HUDEP-2 (cell line): ENCODE data around the gene CTCFL.
"Not testable (repeated sequence)": the region's sequence is repeated elsewhere in the genome, so short reads cannot be mapped to it uniquely, and the experiment has no call there.

ENCODE experiments used
- DNase-seq, 76 experiments: peaks; one replicate each; lab custom pipeline; 2025; ENCODE audit not compliant: unreplicated experiment in 76 of 76; lab: John Stamatoyannopoulos, UW

CTCFL gene

DNA sequence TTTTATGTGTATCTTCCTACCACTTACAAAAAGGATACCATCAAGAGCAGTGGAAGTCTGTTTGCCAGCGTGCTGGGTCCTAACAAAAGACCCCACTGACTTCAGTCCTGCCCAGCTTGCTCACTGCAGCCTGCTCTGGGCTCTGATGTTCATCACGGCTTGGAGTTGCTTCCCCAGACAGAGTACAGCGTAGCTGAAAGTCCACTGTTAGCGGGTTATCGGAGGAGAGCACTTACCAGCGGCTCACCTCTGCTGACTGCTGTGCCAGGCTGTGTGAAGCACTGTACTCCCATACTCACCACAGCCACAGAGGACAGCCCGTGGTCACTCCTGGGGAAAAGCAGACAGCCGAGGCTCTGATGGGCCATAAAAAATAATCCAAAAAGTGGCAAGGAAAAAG is 40.2 kb downstream of the CTCFL start:
- DNase-seq = no peak

DNA sequence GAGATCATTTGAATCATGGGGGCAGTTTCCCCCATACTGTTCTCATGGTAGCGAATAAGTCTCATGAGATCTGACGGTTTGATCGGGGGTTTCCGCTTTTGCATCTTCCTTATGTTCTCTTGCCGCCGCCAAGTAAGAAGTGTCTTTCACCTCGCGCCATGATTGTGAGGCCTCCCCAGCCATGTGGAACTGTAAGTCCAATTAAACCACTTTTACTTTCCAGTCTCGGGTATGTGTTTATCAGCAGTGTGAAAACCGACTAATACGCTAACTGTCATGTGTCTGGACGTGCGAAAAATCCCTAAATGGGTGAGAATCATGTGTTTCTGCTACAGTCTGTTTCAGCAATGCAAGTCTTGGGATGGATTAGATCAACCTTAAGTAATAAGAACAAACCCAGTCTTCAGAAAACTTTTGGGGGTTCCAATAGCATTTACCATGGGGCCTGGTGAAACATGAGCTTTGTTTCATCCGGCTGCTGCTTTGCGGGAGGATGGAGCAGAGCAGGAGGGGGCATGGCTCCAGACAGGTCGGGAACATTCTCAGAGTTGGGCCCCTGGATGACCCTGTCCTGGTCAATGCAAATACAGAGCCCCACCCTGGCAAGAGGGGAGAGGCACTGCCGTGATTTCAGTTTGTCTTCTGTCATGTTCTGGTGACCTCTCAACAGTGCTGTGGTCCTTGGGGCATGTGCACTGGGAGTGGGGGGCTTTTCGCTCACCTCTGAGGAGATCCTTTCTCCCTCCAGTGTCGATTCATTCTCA is 41.5 kb downstream of the CTCFL start:
- DNase-seq = no peak

DNA sequence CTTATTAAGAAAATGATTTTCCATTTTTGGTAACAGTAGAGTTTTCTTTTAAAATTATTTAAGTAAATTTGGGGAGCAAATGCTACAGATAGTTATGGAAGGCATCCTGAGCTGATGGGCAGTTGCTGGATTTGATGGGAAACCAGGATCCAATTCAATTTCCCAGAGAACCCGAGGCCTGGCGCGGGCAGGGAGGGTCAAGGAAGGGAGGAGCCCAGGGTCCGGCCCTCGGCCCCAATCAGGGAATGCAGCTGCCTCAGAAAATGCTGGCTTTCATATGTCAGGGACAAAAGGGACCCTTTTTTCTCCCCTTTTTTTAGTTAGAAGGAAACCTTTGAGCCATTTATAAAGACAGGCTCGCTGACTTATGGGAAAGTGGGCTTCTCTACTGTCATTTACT is 42.1 kb downstream of the CTCFL start:
- no peak for DNase-seq

DNA sequence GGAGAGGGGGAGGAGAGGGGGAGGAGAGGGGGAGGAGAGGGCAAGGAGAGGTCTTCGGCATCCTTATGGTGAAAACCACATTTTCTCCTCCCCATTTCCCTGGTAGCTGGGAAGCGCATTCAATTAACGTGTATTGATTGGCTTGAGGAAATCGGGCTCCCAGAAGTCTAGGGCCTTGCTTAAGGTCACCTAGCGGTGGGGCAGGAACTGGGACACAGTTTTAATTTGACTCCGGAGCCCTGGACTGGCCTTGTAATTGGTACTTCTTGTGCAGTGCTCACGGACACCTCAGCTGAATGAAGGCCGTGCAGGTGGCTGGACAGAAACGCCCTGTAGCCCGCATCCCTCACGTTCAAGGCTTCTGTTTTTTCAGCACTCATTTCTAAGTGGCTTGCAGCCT is 42.8 kb downstream of the CTCFL start:
- no peak for DNase-seq

DNA sequence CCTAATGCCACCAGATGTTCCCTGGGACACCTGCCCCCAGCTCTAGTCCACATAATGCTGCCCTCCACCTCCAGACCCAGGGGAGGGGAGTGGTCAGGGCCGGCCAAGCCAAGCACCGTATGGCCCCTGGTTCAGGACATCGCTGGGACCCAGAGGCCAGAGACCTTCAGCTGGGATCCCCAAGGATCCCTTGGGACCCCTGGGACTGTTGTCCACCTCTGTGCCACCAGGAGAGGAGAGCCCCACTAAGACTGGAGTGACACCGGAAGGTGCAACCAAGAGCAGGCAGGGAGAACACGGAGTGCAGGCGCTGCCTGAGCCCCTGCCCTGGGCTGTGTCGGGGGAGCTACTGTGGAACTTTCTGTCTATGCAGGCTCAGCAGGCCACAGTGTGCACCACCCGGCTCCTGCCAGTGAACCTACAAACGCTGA is 43.6 kb downstream of the CTCFL start:
- no peak for DNase-seq

DNA sequence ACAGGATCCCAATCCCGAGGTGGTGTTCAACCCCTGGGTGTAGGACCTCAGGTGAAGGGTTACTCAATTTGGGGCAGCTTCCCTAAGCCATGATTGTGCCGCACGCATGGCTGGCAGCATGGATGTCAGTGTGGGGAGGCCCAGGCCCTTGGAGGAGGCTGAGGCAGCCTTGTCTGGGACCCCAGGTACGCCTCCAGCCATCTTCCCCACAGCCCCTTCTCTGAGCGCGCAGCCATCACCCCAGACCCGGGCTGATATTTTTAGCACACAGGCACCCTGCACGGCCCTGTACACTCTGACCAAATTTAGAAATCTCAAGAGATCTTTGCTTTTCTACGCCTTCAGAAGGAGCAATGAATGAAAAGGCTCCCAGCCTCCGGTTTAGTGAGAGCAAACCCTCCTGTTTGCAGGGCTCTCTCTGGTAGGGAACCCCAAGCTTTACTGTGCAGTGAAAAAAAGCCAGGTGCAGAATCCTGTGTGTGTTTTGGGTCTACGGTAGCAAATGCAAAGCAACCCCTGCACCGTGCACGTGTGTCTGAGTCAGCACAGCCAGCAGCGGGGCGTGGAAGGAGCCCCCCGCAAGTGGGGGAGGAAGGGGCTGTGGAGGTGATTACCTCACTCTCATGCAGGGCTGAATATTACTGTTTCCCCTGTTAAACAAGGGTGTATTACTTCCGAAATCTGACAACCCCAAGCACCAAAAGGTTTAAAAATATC is 44.3 kb downstream of the CTCFL start:
- DNase-seq = no peak

DNA sequence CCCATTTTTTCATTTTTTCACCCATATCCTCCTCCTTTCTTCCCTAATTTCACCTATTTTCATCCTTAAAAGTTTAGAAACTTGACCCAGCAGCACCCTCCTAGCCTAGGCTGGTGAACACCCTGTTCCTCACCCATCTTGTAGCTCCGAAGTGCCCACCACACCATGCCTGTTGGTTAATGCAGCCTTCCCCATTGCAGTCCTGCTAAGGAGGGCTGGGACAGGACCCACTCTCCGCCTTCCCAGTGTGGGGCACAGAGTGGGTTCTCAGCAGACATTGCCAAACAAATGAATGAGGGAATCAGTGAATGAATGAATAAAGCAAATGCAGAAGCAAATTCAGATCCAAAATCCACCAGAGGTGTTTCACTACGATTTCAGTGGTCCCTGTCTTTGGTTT is 45.7 kb downstream of the CTCFL start:
- DNase-seq = no peak

DNA sequence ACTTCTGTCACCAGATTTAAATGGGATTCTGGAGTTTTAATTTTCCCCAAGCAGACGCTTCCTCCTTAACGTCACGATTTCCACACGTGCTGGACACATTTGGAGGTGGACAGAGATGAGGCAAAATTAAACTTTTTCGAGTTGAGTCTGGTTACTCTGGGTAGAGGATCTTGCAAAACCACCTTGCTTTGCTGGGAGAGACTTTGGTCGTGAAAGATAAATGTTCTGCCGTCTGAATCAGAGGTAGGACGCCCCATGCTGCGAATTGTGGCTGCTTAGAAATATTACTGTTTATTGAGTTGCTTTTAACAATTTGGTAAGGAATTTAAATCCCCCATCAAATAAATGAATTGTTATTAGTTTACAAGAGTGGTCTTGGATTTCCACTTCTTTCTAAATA is 46.8 kb downstream of the CTCFL start:
- DNase-seq = no peak

DNA sequence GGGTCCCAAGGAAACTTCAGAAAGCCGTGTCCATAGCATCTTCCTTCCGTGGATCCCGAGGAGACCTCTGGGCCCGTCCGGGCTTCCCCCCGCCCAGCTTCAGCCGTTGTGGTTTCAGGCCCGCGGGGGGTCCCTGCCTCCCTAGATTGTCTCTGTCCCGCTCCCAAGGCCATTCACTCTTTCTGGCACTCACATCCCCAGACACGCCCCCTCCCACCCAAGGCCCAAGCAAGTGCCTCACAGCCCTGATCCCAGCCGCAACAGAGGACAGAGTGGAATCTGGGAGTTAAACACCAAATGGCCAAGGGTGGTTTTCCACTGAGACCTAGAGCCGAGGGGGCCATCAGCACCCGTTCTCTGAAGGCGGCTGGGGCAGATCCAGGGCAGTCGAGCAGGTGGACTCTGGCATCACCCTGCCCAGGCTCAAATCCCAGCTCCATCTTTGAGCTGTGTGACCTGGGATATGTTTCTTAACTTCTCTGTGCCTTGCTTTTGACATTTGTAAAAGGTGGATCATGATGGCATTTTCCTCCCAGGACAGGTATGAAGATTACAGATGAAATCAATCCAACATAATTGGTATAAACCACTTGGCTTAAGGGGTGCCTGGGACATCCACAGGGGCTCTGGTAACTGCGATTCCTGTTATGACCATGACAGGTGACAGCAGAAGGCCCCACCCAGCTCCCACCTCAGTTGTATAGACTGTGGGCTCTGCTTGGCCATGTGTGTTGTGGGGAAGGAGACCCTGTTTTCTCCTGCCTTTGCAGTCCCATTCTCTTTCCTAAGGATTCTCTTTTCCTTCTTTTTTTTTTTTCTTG is 48.1 kb downstream of the CTCFL start:
- no peak for DNase-seq

DNA sequence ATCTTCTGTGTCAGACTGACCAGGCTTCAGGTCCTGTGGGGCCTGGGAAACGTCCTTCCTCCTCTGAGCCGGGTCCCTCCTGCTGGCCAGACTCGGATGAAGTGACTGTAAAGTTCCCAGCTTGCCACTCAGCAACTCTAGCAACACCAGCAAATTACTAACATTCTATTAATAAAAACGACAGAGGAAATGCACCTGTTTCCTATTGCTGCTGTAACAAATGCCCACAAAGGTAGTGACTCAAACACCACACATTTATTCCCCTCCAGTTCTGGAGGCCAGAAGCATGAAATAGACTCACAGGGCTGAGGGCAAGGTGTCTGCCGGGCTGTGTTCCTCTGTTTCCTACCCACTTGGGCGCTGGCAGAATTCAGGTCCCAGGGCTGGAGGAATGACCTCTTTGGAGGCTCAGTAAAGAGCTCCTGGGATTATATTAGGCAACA is 48.8 kb downstream of the CTCFL start:
- no peak for DNase-seq

DNA sequence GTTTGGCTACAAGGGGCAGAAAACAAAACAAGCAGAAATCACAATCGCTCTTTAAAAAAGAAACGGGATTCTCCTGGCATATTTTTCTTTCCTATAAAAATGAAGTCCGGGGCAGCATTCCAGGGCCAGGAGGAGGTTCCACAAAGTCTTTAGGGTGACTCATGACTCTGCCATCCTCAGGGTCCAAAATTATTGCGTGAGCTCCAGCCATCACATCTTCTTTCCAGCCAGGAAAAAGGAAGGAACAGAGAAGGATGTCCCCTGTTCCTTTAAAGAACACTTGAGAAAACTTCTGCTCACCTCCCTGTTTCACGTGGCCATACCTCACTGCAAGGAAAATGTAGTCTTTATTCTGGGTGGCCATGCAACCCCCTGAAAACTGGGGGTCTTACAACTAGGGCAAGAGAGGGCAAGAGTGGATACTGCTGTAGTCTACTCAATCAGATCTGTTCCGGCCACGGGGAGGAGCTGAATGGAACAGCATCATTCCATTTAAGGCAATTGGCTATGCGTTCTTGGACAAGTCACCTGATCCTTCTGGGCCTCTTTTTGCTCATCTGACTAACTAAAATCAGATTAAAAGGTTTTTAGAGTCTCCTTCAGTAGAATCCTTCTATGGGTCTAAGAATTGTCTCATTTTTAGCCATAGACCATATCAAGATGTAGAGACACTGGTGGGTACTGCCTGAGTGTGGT is 49.4 kb downstream of the CTCFL start:
- DNase-seq = no peak

DNA sequence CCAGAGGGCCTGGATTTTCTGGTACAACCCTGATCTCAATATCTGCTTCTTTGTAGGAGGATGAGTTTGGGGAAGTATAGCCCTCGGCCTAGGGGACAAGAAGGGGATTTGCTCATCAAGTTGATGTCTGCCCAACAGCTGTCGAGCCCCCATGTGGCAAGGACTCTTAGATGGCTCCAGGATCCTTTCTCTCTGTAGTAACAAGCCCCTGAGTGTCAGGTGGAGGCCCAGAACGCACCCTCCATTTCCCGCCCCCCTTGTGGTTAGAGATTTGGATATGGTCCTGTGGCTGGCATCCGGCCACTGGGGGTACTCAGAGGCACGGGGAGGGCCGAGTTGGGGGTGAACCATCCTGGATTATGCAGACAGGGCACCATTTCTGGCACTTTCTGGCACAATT is 50.1 kb downstream of the CTCFL start:
- DNase-seq = no peak

DNA sequence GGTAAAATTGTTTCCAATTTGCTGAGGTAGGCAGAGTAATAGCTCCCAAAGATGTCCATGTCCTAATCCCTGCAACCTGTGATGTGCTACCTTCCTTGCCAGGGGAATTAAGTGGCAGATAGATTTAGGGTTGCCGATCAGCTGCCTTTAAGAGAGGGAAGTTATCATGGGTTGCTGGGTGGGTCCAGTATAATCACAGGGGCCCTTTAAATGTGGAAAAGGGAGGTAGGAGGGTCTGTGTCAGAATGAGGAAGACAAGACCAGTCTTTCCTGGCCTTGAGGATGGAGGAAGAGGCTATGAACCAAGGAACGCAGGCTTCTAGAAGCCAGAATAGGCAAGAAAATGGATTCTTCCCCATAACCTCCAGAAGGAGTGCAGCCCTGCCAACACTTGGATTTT is 50.7 kb downstream of the CTCFL start:
- no peak for DNase-seq

DNA sequence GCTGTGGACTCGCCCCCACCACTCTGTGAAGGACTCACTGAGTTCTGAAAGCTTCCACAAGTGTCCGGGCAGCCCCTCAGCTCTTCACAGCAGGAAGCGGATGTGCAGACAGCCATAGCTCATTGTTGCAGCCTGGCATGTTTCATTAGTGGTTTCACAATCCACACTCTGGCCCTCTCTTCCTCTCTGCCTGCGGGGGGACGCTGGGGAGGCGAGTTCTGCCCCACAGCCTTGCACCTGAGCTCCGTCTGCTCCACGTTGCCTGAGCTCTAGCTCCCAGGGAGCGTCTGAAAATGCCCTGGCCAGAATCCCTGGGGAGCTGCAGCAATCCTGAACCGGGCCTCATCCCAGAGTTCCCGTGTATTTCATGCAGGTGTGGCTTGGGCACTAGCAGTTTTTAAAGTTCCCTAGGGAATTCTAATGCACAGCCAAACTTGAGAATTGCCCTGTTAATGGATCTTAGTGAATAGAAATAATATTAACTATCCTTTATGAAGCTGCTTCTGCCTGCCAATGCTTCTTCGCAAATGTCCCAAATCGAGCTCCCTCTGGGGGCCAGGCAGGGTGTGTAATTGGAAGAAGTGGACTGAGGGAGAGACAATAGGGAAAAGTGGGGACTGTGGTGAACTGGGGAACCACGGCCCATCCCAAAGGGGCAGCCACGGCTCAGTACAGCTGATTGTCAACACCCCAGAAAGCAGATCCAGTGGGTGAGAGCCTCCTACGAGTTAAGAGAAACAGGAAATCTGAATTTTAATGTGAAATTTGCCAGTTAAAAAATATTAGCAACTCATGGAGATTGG is 51.5 kb downstream of the CTCFL start:
- DNase-seq = no peak

DNA sequence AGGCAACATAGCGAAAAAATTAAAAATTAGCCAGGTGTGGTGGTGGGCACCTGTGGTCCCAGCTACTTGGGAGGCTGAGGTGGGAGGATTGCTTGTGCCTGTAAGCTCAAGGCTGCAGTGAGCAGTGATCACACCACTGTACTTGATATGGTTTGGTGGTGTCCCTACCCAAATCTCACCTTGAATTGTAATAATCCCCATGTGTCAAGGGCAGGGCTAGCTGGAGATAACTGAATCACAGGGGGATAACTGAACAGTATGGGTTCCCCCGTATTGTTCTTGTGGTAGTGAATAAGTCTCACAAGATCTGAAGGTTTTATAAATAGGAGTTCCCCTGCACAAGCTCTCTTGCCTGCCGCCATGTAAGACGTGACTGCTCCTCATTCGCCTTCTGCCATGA is 52.5 kb downstream of the CTCFL start:
- not testable (repeated sequence) for DNase-seq

DNA sequence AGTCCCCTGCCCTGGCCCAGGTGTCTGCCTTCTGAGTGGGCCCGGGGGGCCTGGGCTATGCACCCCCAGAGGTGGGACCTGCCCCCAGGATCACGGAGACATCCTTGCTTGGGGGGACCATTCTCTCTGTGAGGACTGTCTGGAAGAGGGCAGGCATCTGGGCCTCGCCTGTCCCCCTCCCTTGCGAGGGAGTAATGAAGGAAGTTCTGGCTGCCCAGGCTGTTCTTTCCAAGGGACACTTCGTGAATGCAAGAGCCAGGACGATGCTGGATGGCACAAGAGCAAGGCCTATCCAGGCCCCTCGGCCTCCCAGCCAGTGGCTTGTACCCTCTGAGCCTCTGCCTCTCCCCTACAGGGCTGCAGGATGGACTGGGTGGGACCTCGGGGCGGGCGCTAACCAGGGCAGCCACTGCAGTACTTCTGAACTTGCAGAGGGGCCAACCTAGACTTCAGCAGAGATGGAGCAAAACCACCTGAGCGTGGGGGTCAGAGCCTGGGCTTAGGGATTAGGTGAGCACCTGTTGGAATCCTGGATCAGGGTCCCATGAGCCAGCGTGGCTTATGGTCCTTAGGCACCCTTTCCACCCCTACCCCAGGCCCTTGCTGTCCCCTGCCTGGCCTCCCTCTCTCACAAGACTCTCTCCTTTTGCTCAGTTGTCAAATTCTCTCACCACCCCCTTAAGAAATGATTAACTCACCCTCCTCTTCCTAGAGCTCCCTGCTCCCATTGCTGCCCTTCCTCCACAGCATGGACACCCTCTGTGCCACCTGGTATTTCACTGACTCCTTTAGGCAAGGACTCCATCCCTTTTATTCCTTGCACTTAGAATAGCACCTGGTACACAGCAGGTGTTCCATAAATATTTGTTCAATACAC is 53.2 kb downstream of the CTCFL start:
- no peak for DNase-seq

DNA sequence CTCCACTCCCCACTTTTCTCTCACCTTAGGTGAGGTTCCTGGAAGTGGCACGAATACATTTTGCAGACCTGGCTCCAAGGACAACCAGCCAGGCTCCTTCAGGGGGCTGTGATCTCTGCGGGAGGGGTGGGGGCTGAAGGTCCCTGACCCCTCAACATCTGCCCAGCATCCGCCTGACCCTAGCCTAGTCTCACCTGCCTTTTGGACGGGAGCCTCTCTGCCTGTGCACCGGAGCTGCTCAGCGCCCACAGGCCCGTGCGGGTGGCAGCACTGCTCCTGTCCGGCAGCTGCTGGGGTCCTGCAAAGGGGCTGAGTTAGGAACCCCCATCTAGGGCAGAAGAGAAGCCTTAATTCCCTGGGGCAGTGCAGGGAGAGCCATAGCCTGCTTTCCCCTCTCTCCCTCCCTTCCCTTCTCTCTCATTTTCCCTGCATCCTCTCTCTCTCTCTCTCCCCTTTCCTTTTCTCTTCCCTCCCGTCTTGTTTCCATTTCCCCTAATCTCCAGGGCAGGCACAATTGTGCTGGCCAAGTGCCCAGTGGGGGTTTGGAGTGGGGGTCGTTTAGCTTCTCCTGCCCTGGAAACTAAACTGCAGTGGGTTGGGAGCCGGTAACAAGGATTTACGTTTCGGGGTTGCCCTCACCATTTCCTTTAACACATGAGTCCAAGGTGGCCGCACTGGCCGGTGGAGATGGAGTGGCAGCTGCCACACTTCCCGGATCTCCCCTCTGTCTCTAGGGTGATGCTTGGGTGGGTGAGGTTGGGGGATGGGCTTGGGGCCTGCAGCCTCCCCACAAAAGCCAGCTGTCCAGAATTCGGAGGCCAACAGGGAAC is 54.1 kb downstream of the CTCFL start:
- DNase-seq = no peak

DNA sequence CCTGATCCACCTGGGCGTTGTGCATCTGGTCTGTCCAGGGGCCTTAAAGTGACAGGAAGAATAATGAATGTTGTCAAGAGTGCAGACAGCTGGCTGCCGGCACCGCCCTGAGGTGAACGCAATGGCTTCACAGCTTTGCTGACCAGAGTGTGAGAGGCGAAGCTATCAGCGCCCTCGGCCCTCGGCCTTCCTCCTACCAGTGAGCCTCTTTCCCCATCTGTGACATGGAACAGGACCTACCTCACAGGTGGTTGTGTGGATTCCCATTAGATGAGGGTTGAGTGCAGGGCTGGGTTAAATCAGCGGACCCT is 54.8 kb downstream of the CTCFL start:
- no peak for DNase-seq
